Measurements from ENCODE around the gene GIPC2.
"Not testable (repeated sequence)": the region's sequence is repeated elsewhere in the genome, so short reads cannot be mapped to it uniquely, and the experiment has no call there.

Gene GIPC2

DNA sequence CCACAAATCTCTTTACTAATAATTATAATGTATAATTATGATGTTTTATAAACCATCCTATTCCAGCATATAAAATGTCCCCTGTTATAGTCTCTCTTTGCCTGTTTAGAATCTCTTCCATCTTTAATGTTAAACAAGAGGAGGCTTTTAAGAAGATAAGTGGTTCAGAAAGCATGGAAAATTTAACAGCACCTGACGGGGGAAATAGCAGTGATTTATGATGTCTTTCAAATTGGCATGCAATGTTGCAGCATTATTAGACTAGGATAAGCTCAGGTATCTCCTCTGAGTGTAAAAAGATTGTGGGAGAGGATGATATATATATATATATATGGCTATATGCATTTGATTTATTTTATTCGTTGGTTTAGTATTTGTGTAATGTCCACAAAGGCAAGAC, 24.4 kb downstream of the GIPC2 start:
- DNase-seq: no peak

DNA sequence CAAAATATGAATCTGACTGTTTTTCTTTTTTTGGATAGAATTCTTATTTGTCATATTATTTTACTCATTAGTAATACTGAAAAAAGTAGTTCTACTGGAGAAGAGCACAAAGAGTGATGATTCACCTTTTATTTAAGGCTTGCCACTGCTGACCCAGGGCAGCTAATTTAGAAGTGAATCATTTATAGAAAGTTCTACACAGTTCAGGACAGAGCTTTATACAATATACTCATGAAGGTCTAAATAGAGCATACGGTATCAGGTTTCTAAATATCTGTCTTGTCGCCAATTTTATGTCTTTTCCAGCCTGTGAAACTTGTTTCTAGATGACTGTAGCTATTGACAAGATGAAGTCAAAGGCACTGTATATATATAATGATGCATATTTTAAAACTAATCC, 25.0 kb downstream of the GIPC2 start:
- DNase-seq: no peak

- DNase-seq: no peak
Observed at GRCh38 chr1:78071696-78072095, 25.9 kb downstream of the GIPC2 start.

DNA sequence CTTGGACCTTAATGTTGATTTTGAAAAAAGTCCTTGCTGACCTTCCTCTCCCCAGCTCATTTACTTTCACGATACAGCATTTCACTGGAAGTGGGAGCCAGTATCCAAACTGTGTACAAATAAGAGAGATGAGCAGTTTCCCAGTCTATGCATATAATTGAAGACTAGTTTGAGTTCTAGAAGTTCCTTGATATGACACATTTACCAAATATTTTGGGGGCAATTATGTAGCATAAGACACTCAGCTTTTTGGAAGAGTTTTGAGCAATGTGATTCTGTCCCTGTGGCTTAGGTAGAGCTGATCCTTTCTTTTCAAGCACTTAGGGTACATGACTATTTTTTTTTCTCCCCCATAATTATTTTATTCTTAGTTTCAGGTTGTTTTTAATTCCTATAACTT, 26.4 kb downstream of the GIPC2 start:
- no peak for DNase-seq

DNA sequence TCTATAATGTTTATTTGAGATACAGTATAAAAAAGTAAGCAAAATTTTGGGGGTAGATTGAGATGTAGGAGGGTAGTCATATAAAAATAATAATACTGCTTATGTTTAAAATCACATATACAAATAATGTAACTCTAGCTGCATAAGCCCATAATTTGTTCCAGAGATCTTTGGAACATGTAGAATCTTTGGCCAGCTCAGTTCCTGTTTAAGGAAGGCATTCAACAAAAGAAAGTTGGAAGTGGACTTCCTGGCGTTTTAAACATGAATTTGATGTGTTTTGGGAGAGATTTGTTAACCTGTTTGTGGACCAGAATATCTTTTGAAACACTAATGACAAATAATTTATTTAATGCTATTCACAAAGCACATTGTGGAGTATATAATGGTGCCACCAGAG, 27.7 kb downstream of the GIPC2 start:
- no peak for DNase-seq

GRCh38 chr1:78075621-78076020, 29.9 kb downstream of the GIPC2 start:
- no peak for DNase-seq

DNA sequence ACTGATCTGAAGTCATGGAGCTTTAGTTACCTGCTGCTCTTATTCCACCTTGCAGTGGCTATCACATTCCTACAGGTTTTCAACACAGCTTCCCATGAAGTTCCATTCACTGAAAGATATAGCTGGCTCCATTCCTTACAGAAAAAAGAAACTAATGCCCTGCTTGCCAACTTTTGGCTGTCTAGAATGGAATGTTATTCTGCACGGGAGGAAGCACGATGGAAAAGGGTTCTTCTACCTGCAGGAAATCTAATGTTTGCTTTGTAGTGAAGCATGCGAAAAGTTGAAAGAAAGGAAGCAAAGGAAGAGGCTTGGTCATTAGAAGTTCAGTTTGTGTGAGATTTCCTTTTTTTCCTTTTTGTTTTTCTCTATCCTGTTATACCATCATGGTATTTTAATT, 32.6 kb downstream of the GIPC2 start:
- no peak for DNase-seq

DNA sequence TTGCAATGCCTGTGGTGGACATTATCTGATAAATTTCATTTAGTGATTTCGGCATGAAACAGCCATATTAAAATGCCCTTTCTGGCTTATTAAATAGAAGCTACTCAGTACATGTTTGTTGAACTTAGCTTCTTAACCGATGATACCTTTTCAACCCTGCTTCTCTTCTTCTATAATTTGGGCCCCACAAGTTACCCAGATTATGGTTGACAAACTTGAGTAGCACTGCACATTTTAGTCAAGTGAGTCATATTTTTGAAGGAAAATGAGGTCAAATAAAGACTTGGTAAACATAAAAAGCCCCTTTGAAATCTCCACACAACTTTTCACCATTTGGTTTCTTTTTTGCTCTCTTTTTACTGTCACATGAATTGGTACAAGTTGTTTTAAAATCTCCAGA, 33.8 kb downstream of the GIPC2 start:
- no peak for DNase-seq

DNA sequence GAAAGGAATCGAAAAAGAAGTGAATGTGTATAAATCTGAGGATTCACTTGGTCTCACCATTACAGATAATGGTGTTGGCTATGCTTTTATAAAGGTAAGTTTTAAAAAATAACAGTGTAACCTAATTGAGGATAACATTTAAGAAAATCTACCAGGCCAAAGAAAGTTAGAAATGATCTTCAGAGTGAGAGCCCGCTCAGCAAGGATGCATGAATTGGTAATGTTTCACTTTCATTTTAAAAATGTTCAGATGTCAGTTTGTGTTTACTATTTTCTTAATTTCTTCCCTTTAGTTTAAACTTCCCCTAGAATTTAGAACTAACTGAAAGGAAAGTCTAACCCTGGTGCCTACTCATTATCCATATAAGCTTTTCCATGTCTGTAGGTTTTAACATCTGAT, 35.0 kb downstream of the GIPC2 start:
- DNase-seq: no peak

GRCh38 chr1:78081980-78082860, 36.5 kb downstream of the GIPC2 start:
- DNase-seq: no peak

DNA sequence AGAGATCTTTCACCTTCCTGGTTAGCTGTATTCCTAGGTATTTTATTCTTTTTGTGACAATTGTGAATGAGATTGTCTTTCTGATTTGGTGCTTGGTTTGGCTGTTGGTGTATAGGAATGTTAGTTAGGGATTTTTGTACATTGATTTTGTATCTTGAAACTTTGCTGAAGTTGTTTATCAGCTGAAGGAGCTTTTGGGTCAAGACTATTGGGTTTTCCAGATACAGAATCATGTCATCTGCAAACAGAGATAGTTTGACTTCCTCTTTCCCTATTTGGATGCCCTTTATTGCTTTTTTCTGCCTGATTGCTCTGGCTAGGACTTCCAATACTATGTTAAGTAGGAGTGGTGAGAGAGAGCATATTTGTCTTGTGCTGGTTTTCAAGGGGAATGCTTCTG, 38.9 kb downstream of the GIPC2 start:
- not testable (repeated sequence) for DNase-seq

- no peak for DNase-seq
Observed at GRCh38 chr1:78086697-78087096, 40.9 kb downstream of the GIPC2 start.

GRCh38 chr1:78088015-78088414, 42.2 kb downstream of the GIPC2 start:
- DNase-seq: no peak

GRCh38 chr1:78088486-78088885, 42.7 kb downstream of the GIPC2 start:
- no peak for DNase-seq

- no peak for DNase-seq
Observed at GRCh38 chr1:78089010-78089409, 43.2 kb downstream of the GIPC2 start.

DNA sequence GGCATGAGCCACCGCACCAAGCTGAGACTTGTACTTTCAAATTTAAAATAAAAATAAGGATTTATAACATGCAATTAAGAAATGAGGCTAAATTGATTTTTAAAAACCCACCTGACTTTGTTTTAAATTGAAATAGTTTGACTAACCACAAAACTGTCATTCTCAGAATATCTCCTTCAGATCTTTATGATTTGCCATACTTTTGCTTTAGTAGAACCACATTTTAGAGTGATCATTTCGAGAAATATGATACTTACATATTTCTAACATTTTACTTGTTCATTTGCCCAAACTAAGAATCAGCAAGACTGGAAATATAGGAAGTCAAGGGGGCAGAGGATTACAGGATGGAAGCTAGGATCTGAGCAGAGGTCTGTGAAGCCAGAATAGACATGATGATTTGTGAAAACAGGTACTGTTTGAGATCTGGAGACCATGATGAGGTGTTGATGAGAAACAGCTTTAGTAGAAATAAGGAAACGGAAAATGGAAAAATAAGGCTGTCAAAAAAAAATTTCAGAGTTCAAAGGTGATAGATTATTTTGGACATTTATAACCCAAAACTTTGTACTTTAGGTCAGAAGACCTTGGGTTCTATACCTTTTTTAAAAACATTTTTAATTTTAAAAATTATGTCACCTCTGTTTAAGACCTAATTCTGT, 44.8 kb downstream of the GIPC2 start:
- DNase-seq: no peak

DNA sequence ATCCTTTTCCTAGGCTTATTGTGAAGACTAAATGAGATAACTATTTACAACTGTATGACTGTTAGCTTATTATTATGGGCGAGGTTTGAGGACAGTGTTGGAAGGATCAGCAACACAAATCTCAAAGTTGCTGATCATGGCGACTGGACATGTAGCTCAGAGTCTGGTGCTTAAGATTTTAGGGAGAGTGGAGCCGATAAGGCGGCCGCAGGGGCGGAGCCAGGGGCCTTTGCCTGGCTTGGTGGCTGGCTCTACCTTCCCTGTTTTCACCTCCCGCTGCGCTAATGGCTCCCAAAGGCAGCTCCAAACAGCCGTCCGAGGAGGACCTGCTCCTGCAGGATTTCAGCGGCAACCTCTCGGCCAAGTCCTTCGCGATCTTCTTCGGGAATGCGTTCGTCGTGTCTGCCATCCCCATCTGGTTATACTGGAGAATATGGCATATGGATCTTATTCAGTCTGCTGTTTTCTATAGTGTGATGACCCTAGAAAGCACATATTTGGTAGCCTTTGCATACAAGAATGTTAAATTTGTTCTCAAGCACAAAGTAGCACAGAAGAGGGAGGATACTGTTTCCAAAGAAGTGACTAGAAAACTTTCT, 45.5 kb downstream of the GIPC2 start:
- DNase-seq: no peak

- no peak for DNase-seq
Observed at GRCh38 chr1:78091886-78092285, 46.1 kb downstream of the GIPC2 start.

GRCh38 chr1:78092643-78093042, 46.9 kb downstream of the GIPC2 start:
- no peak for DNase-seq

GRCh38 chr1:78093560-78093959, 47.8 kb downstream of the GIPC2 start:
- DNase-seq: no peak

GRCh38 chr1:78094639-78095038, 48.9 kb downstream of the GIPC2 start:
- no peak for DNase-seq

DNA sequence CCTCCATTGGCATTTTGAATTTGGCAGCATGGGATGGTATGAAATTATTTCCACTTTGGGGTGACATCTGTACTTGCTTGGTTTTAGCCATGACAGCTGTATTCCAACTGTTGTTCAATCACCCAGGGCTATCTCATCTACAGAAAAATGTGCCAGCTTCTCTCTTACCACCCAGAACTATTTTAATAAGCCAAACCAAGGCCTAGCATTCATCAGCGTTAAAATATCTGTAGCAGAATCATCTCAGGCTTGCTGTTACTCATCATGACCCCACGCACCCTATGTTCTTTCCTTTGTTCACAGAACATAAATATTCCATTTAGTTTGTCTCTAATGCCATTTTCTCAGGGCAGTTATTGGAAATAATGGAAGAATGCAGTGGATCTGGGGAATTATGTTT, 49.8 kb downstream of the GIPC2 start:
- no peak for DNase-seq

GRCh38 chr1:78096017-78096416, 50.3 kb downstream of the GIPC2 start:
- DNase-seq: no peak

GRCh38 chr1:78096976-78097375, 51.2 kb downstream of the GIPC2 start:
- DNase-seq: no peak

Measured in NCI-H1694 (cell line).